ENCODE measurements around the gene TMEM91. TPM values are rescaled to one million over a fixed set of nuclear protein-coding genes. Genes with fewer than 3 reads are reported as not detected.
A peak's percentile ranks its signal among the peaks of the same experiment; 100 is the strongest.

The TMEM91 gene
- total and polyA plus RNA-seq, 2 of the 13 experiments (the other 11 are each of a cell fraction or from before 2014, with no cell fraction given), result 6.3 to 10.3 TPM

- no peak for TF ChIP-seq ZNF407 (CRISPR knock-in tag; IDR thresholded peaks at IDR 0.05; ENCODE audit: not compliant biosample characterization)
- no peak for TF ChIP-seq AGO2 (optimal IDR thresholded peaks at IDR 0.05; ENCODE audit: low read depth, low read length)
- TF ChIP-seq REPIN1 (CRISPR knock-in tag; IDR thresholded peaks at IDR 0.05; ENCODE audit: borderline replicate concordance, low read depth), result peak; percentile 65; the same call in 1 of the 2 replicates
- TF ChIP-seq ZNF556 (CRISPR knock-in tag; IDR thresholded peaks at IDR 0.05; ENCODE audit: borderline replicate concordance), result no peak; the same call in 1 of the 2 replicates
- TF ChIP-seq ZNF251 (CRISPR knock-in tag; IDR thresholded peaks at IDR 0.05), result no peak
- peak; percentile 80 for TF ChIP-seq PHF8 (CRISPR knock-in tag; IDR thresholded peaks at IDR 0.05)
- TF ChIP-seq ZNF704 (CRISPR knock-in tag; IDR thresholded peaks at IDR 0.05; ENCODE audit: borderline replicate concordance), result no peak
- no peak for TF ChIP-seq ZUFSP (CRISPR knock-in tag; IDR thresholded peaks at IDR 0.05; ENCODE audit: borderline replicate concordance)
- TF ChIP-seq SMAD3 (CRISPR knock-in tag; IDR thresholded peaks at IDR 0.05), result peak; percentile 1; the same call in 1 of the 2 replicates
- no peak; the same call in 1 of the 2 replicates for TF ChIP-seq ZNF788 (CRISPR knock-in tag; IDR thresholded peaks at IDR 0.05; ENCODE audit: borderline replicate concordance)
- TF ChIP-seq E2F5 (CRISPR knock-in tag; conservative IDR thresholded peaks at IDR 0.05), result peak; percentile 75; the same call in 1 of the 2 replicates
- TF ChIP-seq MYNN (CRISPR knock-in tag; IDR thresholded peaks at IDR 0.05; ENCODE audit: low read depth), result no peak
- no peak for TF ChIP-seq ZNF678 (CRISPR knock-in tag; IDR thresholded peaks at IDR 0.05)
- TF ChIP-seq MXD1 (CRISPR knock-in tag; IDR thresholded peaks at IDR 0.05), result peak; percentile 100; the same call in 1 of the 2 replicates
Measured at GRCh38 chr19:41397086-41398049, 21.0 kb downstream of the TMEM91 start, which contains the start of the genes BCKDHA and EXOSC5 (continued).

All from HepG2 (cell line).